GM12875 (cell line): ENCODE results near the gene MTCH1.

ENCODE experiments used
- H3K4me3 ChIP-seq: one replicate; pipeline ENCODE4 v1.5.1; 2011; ENCODE audit warnings: low read depth, low read length, control low read depth
- CTCF ChIP-seq: IDR thresholded peaks from 2 replicates; pipeline ENCODE4 v1.5.1; 2011; ENCODE audit warnings: low read depth, mild to moderate bottlenecking, control low read depth, inconsistent platforms, low read length, moderate library complexity, borderline replicate concordance; ENCODE audit not compliant: insufficient read depth

MTCH1 gene

GRCh38 chr6:37014667-37015066 lies 28.7 kb upstream of the MTCH1 start:
- no peak overlapping the region for H3K4me3 ChIP-seq
- no peak for TF ChIP-seq CTCF

GRCh38 chr6:37013516-37014491 lies 27.8 kb upstream of the MTCH1 start:
- no peak overlapping the region for H3K4me3 ChIP-seq
- TF ChIP-seq CTCF = no peak

- TF ChIP-seq CTCF = no peak
- no peak overlapping the region for H3K4me3 ChIP-seq
These were observed 25.8 kb upstream of the MTCH1 start for GRCh38 chr6:37011656-37012378.

- no peak overlapping the region for H3K4me3 ChIP-seq
- TF ChIP-seq CTCF = no peak
These were observed 24.5 kb upstream of the MTCH1 start for GRCh38 chr6:37010402-37010892.

GRCh38 chr6:37008484-37009465 lies 22.8 kb upstream of the MTCH1 start:
- no peak overlapping the region for H3K4me3 ChIP-seq
- no peak for TF ChIP-seq CTCF

GRCh38 chr6:37007340-37008043 lies 21.5 kb upstream of the MTCH1 start:
- peak overlapping the region; percentile 75 for H3K4me3 ChIP-seq
- no peak for TF ChIP-seq CTCF
